Cardiac fibroblast (primary cell): ENCODE results near the gene GIGYF1.
"Not testable (repeated sequence)": the region's sequence is repeated elsewhere in the genome, so short reads cannot be mapped to it uniquely, and the experiment has no call there.

Experiments
- DNase-seq, 2 donors: peaks; one replicate each; pipeline versions ENCODE4 v3.0.0 to v3.0.0-alpha.2; 2010; ENCODE audit warnings: low read depth in 2 of 2
- H3K4me3 ChIP-seq, 2 donors: replicated peaks in 1 of 2; 1 replicate in 1 of 2; 2 replicates in 1 of 2; pipeline ENCODE4 v1.5.1; 2011; ENCODE audit warnings: low read depth in 2 of 2, low read length in 2 of 2, mild to moderate bottlenecking in 2 of 2, moderate library complexity in 1 of 2
- CTCF ChIP-seq: IDR thresholded peaks from one replicate; pipeline ENCODE4 v1.5.1; 2011; ENCODE audit warnings: low read depth, mild to moderate bottlenecking, low read length, inconsistent platforms

The GIGYF1 gene

GRCh38 chr7:100668069-100668449 is 26.0 kb downstream of the GIGYF1 start:
- no peak overlapping the region for H3K4me3 ChIP-seq
- DNase-seq = no peak
- TF ChIP-seq CTCF = no peak

- TF ChIP-seq CTCF = no peak
- no peak overlapping the region for H3K4me3 ChIP-seq
- no peak for DNase-seq
These were observed 26.6 kb downstream of the GIGYF1 start for GRCh38 chr7:100667331-100668068.

- no peak overlapping the region for H3K4me3 ChIP-seq
- TF ChIP-seq CTCF = no peak
- DNase-seq = no peak
These were observed 28.8 kb downstream of the GIGYF1 start for GRCh38 chr7:100665168-100665726.

- not testable (repeated sequence) for H3K4me3 ChIP-seq, DNase-seq
These were observed 31.8 kb downstream of the GIGYF1 start for GRCh38 chr7:100662194-100662776.

GRCh38 chr7:100655908-100656674 is 38.0 kb downstream of the GIGYF1 start, which contains the start of gene ACTL6B:
ACTL6B (minus strand) TSS chr7:100656448; CDS start chr7:100656354, 94 bp downstream.
- no peak for TF ChIP-seq CTCF
- DNase-seq = peak; percentile 41 to 47
- H3K4me3 ChIP-seq = no peak within 1 kb of the TSS

- TF ChIP-seq CTCF = no peak
- H3K4me3 ChIP-seq = no peak overlapping the region
- no peak for DNase-seq
These were observed 38.9 kb downstream of the GIGYF1 start for GRCh38 chr7:100654908-100655831.
